Activated T-cell treated with anti-CD3 and anti-CD28 coated beads, Interleukin-2, amount 50 U/mL, for 24 hours (primary cell): ENCODE data around the gene DRC3.
"Not testable (repeated sequence)": the region's sequence is repeated elsewhere in the genome, so short reads cannot be mapped to it uniquely, and the experiment has no call there.

ENCODE experiments used
- DNase-seq: peaks from one replicate; pipeline ENCODE4 v3.0.0-alpha.2; 2020
- H3K27ac Mint-ChIP-seq: 2 replicates; pipeline ENCODE4 v1.8.0; 2020; ENCODE audit warnings: mild to moderate bottlenecking, mixed read lengths
- H3K27me3 Mint-ChIP-seq: 2 replicates; pipeline ENCODE4 v1.8.0; 2020; ENCODE audit warnings: mixed read lengths
- H3K36me3 Mint-ChIP-seq: 2 replicates; pipeline ENCODE4 v1.8.0; 2020; ENCODE audit warnings: low read depth, mixed read lengths
- H3K4me1 Mint-ChIP-seq: 2 replicates; pipeline ENCODE4 v1.8.0; 2020; ENCODE audit warnings: low read depth, mixed read lengths
- H3K4me3 Mint-ChIP-seq: 2 replicates; pipeline ENCODE4 v1.8.0; 2020; ENCODE audit warnings: mild to moderate bottlenecking, moderate library complexity, mixed read lengths
- H3K9me3 Mint-ChIP-seq: 2 replicates; pipeline ENCODE4 v1.8.0; 2020; ENCODE audit warnings: mixed read lengths

DRC3 gene

GRCh38 chr17:17950347-17950746 lies 22.3 kb upstream of the DRC3 start:
- Mint-ChIP-seq H3K4me3 (no peak overlapping the region), H3K36me3 (peaks cover 5% of the 10 kb centered on the region), H3K4me1 (peaks cover 51% of the 10 kb centered on the region), H3K9me3 (no peaks in the 10 kb centered on the region), H3K27ac (no peak overlapping the region), H3K27me3 (no peaks in the 10 kb centered on the region)
- DNase-seq: no peak

- H3K36me3 Mint-ChIP-seq: peaks cover 9% of the 10 kb centered on the region
- H3K27ac Mint-ChIP-seq: no peak overlapping the region
- peaks cover 55% of the 10 kb centered on the region for H3K4me1 Mint-ChIP-seq
- H3K4me3 Mint-ChIP-seq: no peak overlapping the region
- H3K27me3 Mint-ChIP-seq: no peaks in the 10 kb centered on the region
- DNase-seq: no peak
- H3K9me3 Mint-ChIP-seq: peaks cover 3% of the 10 kb centered on the region
These were observed 21.9 kb upstream of the DRC3 start for GRCh38 chr17:17950806-17951205.

GRCh38 chr17:17951524-17951923 lies 21.1 kb upstream of the DRC3 start:
- peaks cover 57% of the 10 kb centered on the region for H3K4me1 Mint-ChIP-seq
- no peak for DNase-seq
- H3K9me3 Mint-ChIP-seq: peaks cover 6% of the 10 kb centered on the region
- no peak overlapping the region for H3K27ac Mint-ChIP-seq
- H3K4me3 Mint-ChIP-seq: no peak overlapping the region
- peaks cover 12% of the 10 kb centered on the region for H3K36me3 Mint-ChIP-seq
- H3K27me3 Mint-ChIP-seq: no peaks in the 10 kb centered on the region

GRCh38 chr17:17952691-17953090 lies 20.0 kb upstream of the DRC3 start:
- H3K27me3 Mint-ChIP-seq: no peaks in the 10 kb centered on the region
- H3K9me3 Mint-ChIP-seq: peaks cover 6% of the 10 kb centered on the region
- no peak overlapping the region for H3K4me3 Mint-ChIP-seq
- peaks cover 55% of the 10 kb centered on the region for H3K4me1 Mint-ChIP-seq
- no peak for DNase-seq
- H3K27ac Mint-ChIP-seq: no peak overlapping the region
- peaks cover 12% of the 10 kb centered on the region for H3K36me3 Mint-ChIP-seq

DNA sequence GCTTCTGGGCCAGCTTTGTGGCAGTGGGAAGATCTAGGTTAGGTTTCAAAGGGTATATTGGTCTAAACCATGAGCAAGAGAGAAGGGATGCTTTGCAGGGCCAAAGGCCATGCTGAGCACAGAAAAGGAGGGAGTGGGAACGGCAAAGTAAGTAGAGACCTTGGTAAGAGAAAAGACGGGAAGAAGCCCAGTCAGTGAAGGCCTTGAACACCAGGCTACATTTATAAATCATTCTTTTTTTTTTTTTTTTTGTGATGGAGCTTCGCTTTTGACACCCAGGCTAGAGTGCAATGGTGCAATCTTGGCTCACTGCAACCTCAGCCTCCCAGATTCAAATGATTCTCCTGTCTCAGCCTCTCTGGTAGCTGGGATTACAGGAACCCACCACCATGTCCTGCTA lies 18.6 kb upstream of the DRC3 start:
- Mint-ChIP-seq H3K36me3 (peaks cover 12% of the 10 kb centered on the region), H3K9me3 (peaks cover 6% of the 10 kb centered on the region), H3K4me1 (peaks cover 57% of the 10 kb centered on the region), H3K27me3 (no peaks in the 10 kb centered on the region), H3K27ac (no peak overlapping the region), H3K4me3 (no peak overlapping the region)
- no peak for DNase-seq

DNA sequence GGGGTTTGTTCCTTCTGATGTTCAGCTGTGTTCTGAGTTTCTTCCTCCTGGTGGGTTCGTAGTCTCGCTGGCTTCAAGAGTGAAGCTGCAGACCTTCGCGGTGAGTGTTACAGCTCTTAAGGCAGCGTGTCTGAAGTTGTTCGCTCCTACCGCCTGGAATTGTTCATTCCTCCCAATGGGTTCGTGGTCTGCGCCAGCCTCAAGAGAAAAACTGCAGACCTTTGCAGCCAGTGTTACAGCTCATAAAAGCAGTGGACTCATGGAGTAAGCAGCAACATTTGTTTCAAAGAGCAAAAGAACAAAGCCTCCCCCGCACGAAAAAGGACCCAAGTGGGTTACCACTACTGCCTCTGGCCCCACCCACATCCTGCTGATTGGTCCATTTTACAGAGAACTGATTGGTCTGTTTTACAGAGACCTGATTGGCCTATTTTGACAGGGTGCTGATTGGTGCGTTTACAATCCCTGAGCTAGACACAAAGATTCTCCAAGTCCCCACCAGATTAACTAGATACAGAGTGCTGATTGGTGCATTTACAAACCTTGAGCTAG lies 16.8 kb upstream of the DRC3 start:
- peaks cover 68% of the 10 kb centered on the region for H3K4me1 Mint-ChIP-seq
- peak overlapping the region; percentile 86 for H3K27ac Mint-ChIP-seq
- not testable (repeated sequence) for H3K27me3 Mint-ChIP-seq, DNase-seq, H3K9me3 Mint-ChIP-seq
- peak overlapping the region; percentile 43 for H3K4me3 Mint-ChIP-seq
- peaks cover 12% of the 10 kb centered on the region for H3K36me3 Mint-ChIP-seq

- H3K27ac Mint-ChIP-seq: peak overlapping the region; percentile 100
- H3K27me3 Mint-ChIP-seq: no peaks in the 10 kb centered on the region
- peak overlapping the region; percentile 65 for H3K4me3 Mint-ChIP-seq
- no peak for DNase-seq
- peaks cover 14% of the 10 kb centered on the region for H3K36me3 Mint-ChIP-seq
- peaks cover 6% of the 10 kb centered on the region for H3K9me3 Mint-ChIP-seq
- H3K4me1 Mint-ChIP-seq: peaks cover 73% of the 10 kb centered on the region
These were observed 15.1 kb upstream of the DRC3 start for GRCh38 chr17:17957584-17957916.

GRCh38 chr17:17958982-17959381 lies 13.7 kb upstream of the DRC3 start:
- Mint-ChIP-seq H3K36me3 (peaks cover 14% of the 10 kb centered on the region), H3K27me3 (no peaks in the 10 kb centered on the region), H3K4me1 (peaks cover 76% of the 10 kb centered on the region)

DNA sequence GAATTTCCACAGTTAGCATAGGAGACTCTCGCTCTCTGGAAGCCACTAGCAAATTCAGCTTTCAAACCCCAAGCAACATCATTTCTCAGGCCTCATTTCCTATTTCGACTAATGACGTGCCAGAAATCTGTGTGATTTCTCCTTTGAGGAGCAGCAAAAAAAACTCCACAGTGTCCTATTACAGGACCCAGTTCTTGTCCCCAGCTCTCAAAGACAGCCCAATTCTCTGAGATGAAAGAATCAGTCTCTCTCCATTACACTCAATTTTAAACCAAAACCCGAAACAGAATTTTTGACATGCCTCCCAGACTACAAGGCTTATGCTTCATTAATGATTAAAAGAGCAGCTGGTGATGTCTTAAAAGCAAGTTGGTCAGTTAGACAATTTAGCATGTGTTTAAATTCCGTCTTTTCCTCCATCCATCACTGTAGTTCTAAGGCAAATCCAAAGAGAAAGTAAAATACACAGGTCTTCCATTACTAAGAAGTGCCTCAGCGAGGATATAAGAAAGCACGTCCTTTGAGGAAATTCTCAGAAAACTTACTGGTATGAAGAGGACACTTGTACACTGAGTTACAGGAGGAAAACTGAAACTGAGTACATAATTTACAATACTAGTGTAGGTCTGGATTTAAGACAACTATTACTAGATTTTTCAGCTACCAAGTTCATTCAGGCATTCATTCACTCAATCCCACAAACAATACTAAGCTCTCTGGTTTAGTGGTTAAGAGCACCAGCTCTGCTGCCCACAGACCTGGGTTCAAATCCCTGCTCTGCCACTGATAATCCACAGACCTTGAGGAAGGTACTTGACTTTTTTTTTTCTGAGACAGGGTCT lies 12.9 kb upstream of the DRC3 start:
- no peak for DNase-seq
- no peaks in the 10 kb centered on the region for H3K27me3 Mint-ChIP-seq
- H3K27ac Mint-ChIP-seq: peak overlapping the region; percentile 100
- peak overlapping the region; percentile 78 for H3K4me3 Mint-ChIP-seq
- peaks cover 14% of the 10 kb centered on the region for H3K36me3 Mint-ChIP-seq
- H3K9me3 Mint-ChIP-seq: peaks cover 6% of the 10 kb centered on the region
- peaks cover 76% of the 10 kb centered on the region for H3K4me1 Mint-ChIP-seq

More at GRCh38 chr17:17958982-17959381, 13.7 kb upstream of the DRC3 start:
- Mint-ChIP-seq H3K9me3 (peaks cover 6% of the 10 kb centered on the region), H3K27ac (peak overlapping the region; percentile 100), H3K4me3 (peak overlapping the region; percentile 78)
- no peak for DNase-seq

DNA sequence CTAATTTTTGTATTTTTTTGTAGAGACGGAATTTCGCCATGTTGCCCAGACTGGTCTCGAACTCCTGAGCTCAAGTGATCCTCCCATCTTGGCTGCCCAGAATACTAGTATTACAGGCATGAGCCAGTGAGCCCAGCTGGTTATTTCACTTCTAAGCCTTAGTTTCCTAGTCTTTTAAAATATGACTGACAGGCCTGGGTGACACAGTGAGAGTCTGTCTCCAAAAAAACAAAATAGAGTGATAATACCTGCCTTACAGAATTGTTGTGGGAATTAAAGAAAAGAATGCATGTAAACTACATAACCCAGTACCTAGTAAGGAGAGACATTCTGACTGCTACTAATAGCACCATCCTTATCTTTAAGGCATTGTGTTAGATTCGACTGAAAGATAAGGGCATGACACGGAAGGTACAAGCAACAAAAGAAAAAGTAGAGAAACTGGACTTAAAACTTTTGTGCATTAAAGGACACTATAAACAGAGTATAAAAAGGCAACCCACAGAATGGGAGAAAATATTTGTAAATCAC lies 12.1 kb upstream of the DRC3 start:
- Mint-ChIP-seq H3K27ac (peak overlapping the region; percentile 100), H3K4me3 (peak overlapping the region; percentile 78), H3K36me3 (peaks cover 8% of the 10 kb centered on the region), H3K9me3 (peaks cover 6% of the 10 kb centered on the region), H3K27me3 (no peaks in the 10 kb centered on the region), H3K4me1 (peaks cover 75% of the 10 kb centered on the region)
- DNase-seq: no peak

GRCh38 chr17:17963066-17963465 lies 9.6 kb upstream of the DRC3 start:
- Mint-ChIP-seq H3K36me3 (peaks cover 3% of the 10 kb centered on the region), H3K4me1 (peaks cover 78% of the 10 kb centered on the region), H3K27me3 (no peaks in the 10 kb centered on the region), H3K27ac (no peak overlapping the region), H3K9me3 (no peaks in the 10 kb centered on the region), H3K4me3 (no peak overlapping the region)
- DNase-seq: no peak

- no peaks in the 10 kb centered on the region for H3K9me3 Mint-ChIP-seq
- H3K36me3 Mint-ChIP-seq: peaks cover 3% of the 10 kb centered on the region
- no peak overlapping the region for H3K27ac Mint-ChIP-seq
- no peak for DNase-seq
- peaks cover 74% of the 10 kb centered on the region for H3K4me1 Mint-ChIP-seq
- no peak overlapping the region for H3K4me3 Mint-ChIP-seq
- H3K27me3 Mint-ChIP-seq: no peaks in the 10 kb centered on the region
These were observed 8.8 kb upstream of the DRC3 start for GRCh38 chr17:17963694-17964436.

- no peak for DNase-seq
- H3K27me3 Mint-ChIP-seq: no peaks in the 10 kb centered on the region
- H3K36me3 Mint-ChIP-seq: peaks cover 3% of the 10 kb centered on the region
- peaks cover 71% of the 10 kb centered on the region for H3K4me1 Mint-ChIP-seq
- H3K4me3 Mint-ChIP-seq: no peak overlapping the region
- H3K9me3 Mint-ChIP-seq: no peaks in the 10 kb centered on the region
- H3K27ac Mint-ChIP-seq: no peak overlapping the region
These were observed 8.0 kb upstream of the DRC3 start for GRCh38 chr17:17964710-17965109.

GRCh38 chr17:17965152-17965721 lies 7.4 kb upstream of the DRC3 start:
- Mint-ChIP-seq H3K27ac (peak overlapping the region; percentile 2), H3K4me1 (peaks cover 69% of the 10 kb centered on the region), H3K4me3 (no peak overlapping the region), H3K27me3 (no peaks in the 10 kb centered on the region), H3K9me3 (no peaks in the 10 kb centered on the region), H3K36me3 (peaks cover 3% of the 10 kb centered on the region)
- DNase-seq: no peak
